PC-9 (cell line): Measurements from ENCODE around the gene GTPBP8. TPM values are rescaled to one million over a fixed set of nuclear protein-coding genes. Genes with fewer than 3 reads are reported as not detected.
A peak's percentile ranks its signal among the peaks of the same experiment; 100 is the strongest.

Experiments used
- BruUV-seq: library from RNA; stranded (reverse); fragments of 400-500 nt; replicated peaks from 2 replicates; lab custom pipeline; 2021; lab: Mats Ljungman, UMichigan
- CTCF ChIA-PET: fragments of 300-600 bp; sonication (Branson Sonifier 250); formaldehyde crosslinking; loops from one replicate; lab custom pipeline; 2022; ENCODE audit warnings: antibody characterized with exemption; lab: Charles Lee
- POLR2A ChIA-PET: fragments of 300-600 bp; sonication (Branson Sonifier 250); formaldehyde crosslinking; loops from one replicate; lab custom pipeline; 2022; ENCODE audit warnings: antibody characterized with exemption; ENCODE audit not compliant: unreplicated experiment; lab: Charles Lee
- DNase-seq, 2 experiments: peaks; one replicate each; pipeline versions ENCODE4 v3.0.0 to v3.0.0-alpha.2; 2015 to 2022; ENCODE audit warnings: mixed read lengths in 1 of 2
- H2AFZ ChIP-seq: fragments of 200-600 bp; sonication (generic); 2 replicates; pipeline ENCODE4 v1.8.1; 2017; ENCODE audit warnings: antibody characterized with exemption
- H3F3A ChIP-seq: fragments of 200-600 bp; sonication (generic); 2 replicates; pipeline ENCODE4 v1.8.1; 2017; ENCODE audit warnings: antibody characterized with exemption, mild to moderate bottlenecking, low read depth; ENCODE audit not compliant: insufficient read depth
- H3K27ac ChIP-seq: fragments of 200-600 bp; sonication (generic); 2 replicates; pipeline ENCODE4 v1.6.1; 2016; ENCODE audit warnings: mixed run types
- H3K27me3 ChIP-seq: fragments of 200-600 bp; sonication (generic); 2 replicates; pipeline ENCODE4 v1.6.1; 2016; ENCODE audit warnings: low read depth, mixed run types; ENCODE audit not compliant: insufficient read depth
- H3K36me3 ChIP-seq: fragments of 200-600 bp; sonication (generic); 2 replicates; pipeline ENCODE4 v1.6.1; 2016; ENCODE audit warnings: low read depth, mixed run types
- H3K4me1 ChIP-seq: fragments of 200-600 bp; sonication (generic); replicated peaks from 2 replicates; pipeline ENCODE4 v1.6.1; 2016; ENCODE audit warnings: mixed run types; ENCODE audit not compliant: insufficient read depth
- H3K4me2 ChIP-seq: fragments of 200-600 bp; sonication (generic); 2 replicates; pipeline ENCODE4 v1.6.1; 2017; ENCODE audit warnings: mixed run types
- H3K4me3 ChIP-seq: fragments of 200-600 bp; sonication (generic); 2 replicates; pipeline ENCODE4 v1.6.1; 2016; ENCODE audit warnings: mixed run types
- H3K79me2 ChIP-seq: fragments of 200-600 bp; sonication (generic); 2 replicates; pipeline ENCODE4 v1.6.1; 2017; ENCODE audit warnings: low read depth, mixed run types
- H3K9me2 ChIP-seq: fragments of 200-600 bp; sonication (generic); 2 replicates; pipeline ENCODE4 v1.8.1; 2017; ENCODE audit warnings: mild to moderate bottlenecking; ENCODE audit not compliant: insufficient read depth
- H3K9me3 ChIP-seq: fragments of 200-600 bp; sonication (generic); 2 replicates; pipeline ENCODE4 v1.8.1; 2016; ENCODE audit warnings: low read depth; ENCODE audit not compliant: insufficient read depth
- H4K20me1 ChIP-seq: fragments of 200-600 bp; sonication (generic); 2 replicates; pipeline ENCODE4 v1.8.1; 2017; ENCODE audit not compliant: insufficient read depth
- EZH2 ChIP-seq: fragments of 200-600 bp; sonication (generic); IDR thresholded peaks from 2 replicates; pipeline ENCODE4 v1.8.0; 2017; ENCODE audit warnings: antibody characterized with exemption, low read depth
- intact Hi-C: fragments of 100-400 bp; cut with micrococcal nuclease; formaldehyde crosslinking; loops from one replicate; pipeline ENCODE4 v1.10.0; 2022; ENCODE audit not compliant: unreplicated experiment
- total RNA-seq: library from RNA; stranded (reverse); gene quantifications from 2 replicates; pipeline ENCODE4 v1.2.3, GENCODE V29; 2021
- TF ChIP-seq, protein P1 (sequence below): fragments of 200-600 bp; sonication (generic); conservative IDR thresholded peaks from 2 replicates; pipeline ENCODE4 v1.6.1; 2017; ENCODE audit warnings: mixed run types, antibody characterized with exemption, mild to moderate bottlenecking, moderate library complexity

GTPBP8 gene
- total RNA-seq, 1 experiment from 2014 or later: 27.9 TPM

- CTCF ChIA-PET: no interaction called here
- POLR2A ChIA-PET: no interaction called here
- no TSS peak for BruUV-seq
- no peaks in the 10 kb centered on the region for H3K27me3 ChIP-seq
- no peak overlapping the region for H2AFZ ChIP-seq
- intact Hi-C loops: no loop called here
- TF ChIP-seq, protein P1, sequence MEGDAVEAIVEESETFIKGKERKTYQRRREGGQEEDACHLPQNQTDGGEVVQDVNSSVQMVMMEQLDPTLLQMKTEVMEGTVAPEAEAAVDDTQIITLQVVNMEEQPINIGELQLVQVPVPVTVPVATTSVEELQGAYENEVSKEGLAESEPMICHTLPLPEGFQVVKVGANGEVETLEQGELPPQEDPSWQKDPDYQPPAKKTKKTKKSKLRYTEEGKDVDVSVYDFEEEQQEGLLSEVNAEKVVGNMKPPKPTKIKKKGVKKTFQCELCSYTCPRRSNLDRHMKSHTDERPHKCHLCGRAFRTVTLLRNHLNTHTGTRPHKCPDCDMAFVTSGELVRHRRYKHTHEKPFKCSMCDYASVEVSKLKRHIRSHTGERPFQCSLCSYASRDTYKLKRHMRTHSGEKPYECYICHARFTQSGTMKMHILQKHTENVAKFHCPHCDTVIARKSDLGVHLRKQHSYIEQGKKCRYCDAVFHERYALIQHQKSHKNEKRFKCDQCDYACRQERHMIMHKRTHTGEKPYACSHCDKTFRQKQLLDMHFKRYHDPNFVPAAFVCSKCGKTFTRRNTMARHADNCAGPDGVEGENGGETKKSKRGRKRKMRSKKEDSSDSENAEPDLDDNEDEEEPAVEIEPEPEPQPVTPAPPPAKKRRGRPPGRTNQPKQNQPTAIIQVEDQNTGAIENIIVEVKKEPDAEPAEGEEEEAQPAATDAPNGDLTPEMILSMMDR: no peak
- TF ChIP-seq EZH2: no peak
- H3K4me2 ChIP-seq: no peak overlapping the region
- H3K27ac ChIP-seq: no peak overlapping the region
- H3F3A ChIP-seq: no peaks in the 10 kb centered on the region
- no peaks in the 10 kb centered on the region for H3K4me1 ChIP-seq
- no peaks in the 10 kb centered on the region for H3K36me3 ChIP-seq
- no peaks in the 10 kb centered on the region for H4K20me1 ChIP-seq
- no peaks in the 10 kb centered on the region for H3K79me2 ChIP-seq
- no peak for DNase-seq
- H3K9me2 ChIP-seq: no peaks in the 10 kb centered on the region
- H3K4me3 ChIP-seq: no peak overlapping the region
- no peaks in the 10 kb centered on the region for H3K9me3 ChIP-seq
Observed at GRCh38 chr3:112972158-112972557, 18.6 kb upstream of the GTPBP8 start.

- Histone ChIP-seq H3K4me1 (no peaks in the 10 kb centered on the region), H3K27ac (no peak overlapping the region), H3K4me2 (no peak overlapping the region), H2AFZ (0 out of 2 replicates have a peak overlapping the region, but pooled peaks have one; percentile 56), H3K9me3 (no peaks in the 10 kb centered on the region), H3K79me2 (no peaks in the 10 kb centered on the region), H3K9me2 (no peaks in the 10 kb centered on the region), H3K27me3 (no peaks in the 10 kb centered on the region), H3K36me3 (no peaks in the 10 kb centered on the region), H3F3A (no peaks in the 10 kb centered on the region), H3K4me3 (no peak overlapping the region), H4K20me1 (no peaks in the 10 kb centered on the region)
- POLR2A ChIA-PET: no interaction called here
- no peak for DNase-seq
- intact Hi-C loops: no loop called here
- CTCF ChIA-PET: no interaction called here
- TF ChIP-seq, protein P1: no peak
- no peak for TF ChIP-seq EZH2
- BruUV-seq: no TSS peak
Observed at GRCh38 chr3:112973325-112974177, 17.2 kb upstream of the GTPBP8 start.

DNA sequence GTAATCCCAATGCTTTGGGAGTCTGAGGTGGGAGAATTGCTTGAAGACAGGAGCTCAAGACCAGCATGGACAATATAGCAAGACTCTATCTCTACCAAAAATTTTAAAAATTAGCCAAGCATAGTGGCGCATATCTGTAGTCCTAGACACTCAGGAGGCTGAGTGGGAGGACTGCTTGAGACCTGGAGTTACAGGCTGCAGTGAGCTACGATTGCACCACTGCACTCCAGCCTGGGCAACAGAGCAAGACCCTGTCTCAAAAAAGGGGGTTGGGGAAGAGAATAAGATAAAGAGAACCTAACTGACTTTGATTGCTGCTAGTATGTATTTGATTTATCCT, 16.6 kb upstream of the GTPBP8 start:
- Histone ChIP-seq H3K4me2 (no peak overlapping the region), H3K27me3 (no peaks in the 10 kb centered on the region), H3K4me1 (no peaks in the 10 kb centered on the region), H3K9me2 (no peaks in the 10 kb centered on the region), H3K79me2 (no peaks in the 10 kb centered on the region), H3K9me3 (no peaks in the 10 kb centered on the region), H3K4me3 (no peak overlapping the region), H3K27ac (no peak overlapping the region), H3K36me3 (no peaks in the 10 kb centered on the region), H2AFZ (no peak overlapping the region), H3F3A (no peaks in the 10 kb centered on the region), H4K20me1 (no peaks in the 10 kb centered on the region)
- DNase-seq: no peak
- ChIA-PET CTCF (no interaction called here), POLR2A (no interaction called here)
- no TSS peak for BruUV-seq
- intact Hi-C loops: no loop called here
- TF ChIP-seq, protein P1: no peak
- no peak for TF ChIP-seq EZH2
